NCI-H524 treated with DMSO at 0.1 percent for 48 hours (cell line): ENCODE measurements around the gene TBC1D22A.
"Not testable (repeated sequence)": the region's sequence is repeated elsewhere in the genome, so short reads cannot be mapped to it uniquely, and the experiment has no call there.

Experiments
- DNase-seq: peaks from one replicate; lab custom pipeline; 2025; lab: John Stamatoyannopoulos, UW

TBC1D22A gene

DNA sequence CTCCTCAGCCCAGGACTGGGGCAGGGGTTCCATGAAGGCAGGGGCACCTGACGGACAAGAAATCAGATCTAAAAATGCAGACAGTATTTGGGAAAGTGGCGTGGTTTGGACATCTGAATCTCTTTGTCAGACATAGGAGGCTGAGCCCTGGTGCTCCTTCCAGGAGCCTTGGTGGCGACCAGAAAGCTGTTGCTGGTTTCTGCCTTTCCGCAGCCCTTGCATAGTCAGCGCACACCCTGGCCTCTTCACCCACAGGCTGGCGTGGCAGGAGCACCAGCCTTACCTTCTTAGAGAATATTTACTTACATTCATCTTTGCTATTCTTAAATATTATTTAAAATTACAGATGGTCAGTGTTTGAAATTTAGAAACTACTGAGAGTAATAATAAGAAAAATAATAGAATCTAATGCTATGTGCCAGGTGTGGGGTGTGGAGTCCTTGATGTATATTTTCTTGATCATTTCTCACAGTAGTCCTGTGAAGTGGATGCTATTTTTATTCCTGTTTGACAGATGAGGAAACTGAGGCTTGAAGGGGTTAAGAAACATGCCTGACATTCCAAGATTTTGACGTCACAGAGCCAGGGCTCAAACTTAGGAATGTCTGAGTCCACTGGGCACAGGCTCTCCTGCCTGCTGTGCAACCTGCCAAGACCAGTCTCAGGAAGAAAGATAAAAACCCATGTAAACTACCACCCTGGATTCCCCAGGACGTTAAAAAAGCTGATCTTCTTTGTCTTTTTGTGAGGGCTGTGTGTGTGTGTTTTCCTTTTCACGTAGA, 51.6 kb downstream of the TBC1D22A start:
- DNase-seq: no peak

GRCh38 chr22:46815132-46815531, 52.7 kb downstream of the TBC1D22A start:
- no peak for DNase-seq

GRCh38 chr22:46815559-46815895, 53.1 kb downstream of the TBC1D22A start:
- no peak for DNase-seq

GRCh38 chr22:46815896-46816731, 53.7 kb downstream of the TBC1D22A start:
- DNase-seq: no peak

DNA sequence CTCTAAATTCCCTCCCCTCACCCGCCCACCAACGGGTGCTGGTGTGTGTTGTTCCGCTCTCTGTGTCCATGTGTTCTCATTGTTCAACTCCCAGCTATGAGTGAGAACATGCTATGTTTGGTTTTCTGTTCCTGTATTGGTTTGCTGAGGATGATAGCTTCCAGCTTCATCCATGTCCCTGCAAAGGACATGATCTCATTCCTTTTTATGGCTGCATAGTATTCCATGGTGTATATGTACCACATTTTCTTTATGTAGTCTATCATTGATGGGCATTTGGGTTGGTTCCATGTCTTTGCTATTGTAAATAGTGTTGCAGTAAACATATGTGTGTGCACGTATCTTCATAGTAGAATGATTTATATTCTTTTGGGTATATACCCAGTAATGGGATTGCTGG, 54.9 kb downstream of the TBC1D22A start:
- not testable (repeated sequence) for DNase-seq

- DNase-seq: no peak
These were observed 60.8 kb downstream of the TBC1D22A start for GRCh38 chr22:46823248-46823647.

DNA sequence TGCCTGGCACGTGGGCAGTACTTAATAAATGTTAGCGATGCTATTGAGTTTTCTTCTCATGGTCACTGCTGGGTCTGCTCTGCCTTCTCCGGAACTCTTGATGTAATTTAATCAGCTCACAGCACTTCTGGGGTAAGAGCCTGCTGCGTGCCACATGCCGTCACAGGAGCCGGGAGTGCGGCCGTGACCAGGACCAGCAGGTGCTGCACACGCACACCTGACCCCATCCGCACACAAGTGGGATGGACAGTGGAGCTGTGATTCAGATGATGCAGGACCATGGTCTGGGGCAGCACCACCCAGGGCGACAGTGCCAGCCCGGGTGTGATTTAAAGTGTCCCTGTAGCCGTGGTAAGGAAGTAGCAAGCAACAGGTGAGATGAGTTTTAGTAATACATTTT, 61.2 kb downstream of the TBC1D22A start:
- no peak for DNase-seq

DNA sequence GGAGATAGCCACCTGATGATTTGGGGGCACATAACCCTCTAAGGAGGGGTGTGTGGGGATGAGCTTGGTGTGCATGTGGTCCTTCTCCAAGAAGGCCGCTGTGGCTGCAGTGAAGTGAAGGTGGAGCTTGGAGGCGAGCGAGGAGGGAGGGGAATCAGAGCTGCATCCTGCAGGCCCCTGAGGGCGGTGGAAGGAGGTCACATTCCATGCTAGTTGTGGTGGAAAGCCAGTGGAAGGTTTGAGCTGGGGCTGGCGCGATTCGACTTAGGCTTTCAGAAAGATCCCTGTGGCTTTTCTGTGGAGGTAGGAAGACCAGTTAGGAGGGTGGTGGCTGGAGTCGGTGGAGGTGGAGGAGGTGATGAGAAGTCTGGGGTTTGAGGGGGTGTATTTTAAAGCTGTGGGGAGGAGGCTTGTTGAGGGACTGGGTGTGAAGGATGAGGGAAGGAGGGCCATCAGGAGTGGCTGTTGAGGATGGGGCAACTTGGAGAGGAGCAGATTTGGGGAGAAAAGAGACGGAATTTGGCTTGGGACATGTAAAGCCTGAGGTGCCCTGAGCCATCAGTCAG, 62.0 kb downstream of the TBC1D22A start:
- no peak for DNase-seq

DNA sequence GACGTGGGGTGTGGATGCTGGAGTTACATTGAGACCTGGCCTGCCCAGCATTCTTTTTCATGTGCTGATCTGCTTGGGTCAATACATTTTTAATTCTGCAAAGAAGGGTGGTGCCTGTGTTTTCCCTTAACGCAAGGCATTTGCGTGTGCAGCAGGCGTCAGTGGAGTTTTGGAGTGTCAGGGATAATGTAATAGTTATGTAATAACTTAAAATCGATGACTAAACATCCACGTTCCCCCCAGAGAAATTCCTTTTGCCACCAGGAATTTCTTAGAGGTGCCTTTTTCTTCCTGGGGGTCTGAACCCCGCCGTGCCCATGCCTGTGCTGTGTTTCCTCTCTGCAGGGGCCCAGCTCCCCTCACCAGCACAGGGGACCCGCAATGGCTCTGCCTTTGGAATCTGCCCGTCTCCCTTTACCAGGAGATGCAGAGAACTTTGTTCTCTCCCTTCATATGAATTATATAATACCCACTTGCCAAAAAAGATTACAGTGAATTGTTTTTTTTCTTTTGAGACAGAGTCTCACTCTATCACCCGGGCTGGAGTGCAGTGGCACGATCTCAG, 62.6 kb downstream of the TBC1D22A start:
- no peak for DNase-seq

DNA sequence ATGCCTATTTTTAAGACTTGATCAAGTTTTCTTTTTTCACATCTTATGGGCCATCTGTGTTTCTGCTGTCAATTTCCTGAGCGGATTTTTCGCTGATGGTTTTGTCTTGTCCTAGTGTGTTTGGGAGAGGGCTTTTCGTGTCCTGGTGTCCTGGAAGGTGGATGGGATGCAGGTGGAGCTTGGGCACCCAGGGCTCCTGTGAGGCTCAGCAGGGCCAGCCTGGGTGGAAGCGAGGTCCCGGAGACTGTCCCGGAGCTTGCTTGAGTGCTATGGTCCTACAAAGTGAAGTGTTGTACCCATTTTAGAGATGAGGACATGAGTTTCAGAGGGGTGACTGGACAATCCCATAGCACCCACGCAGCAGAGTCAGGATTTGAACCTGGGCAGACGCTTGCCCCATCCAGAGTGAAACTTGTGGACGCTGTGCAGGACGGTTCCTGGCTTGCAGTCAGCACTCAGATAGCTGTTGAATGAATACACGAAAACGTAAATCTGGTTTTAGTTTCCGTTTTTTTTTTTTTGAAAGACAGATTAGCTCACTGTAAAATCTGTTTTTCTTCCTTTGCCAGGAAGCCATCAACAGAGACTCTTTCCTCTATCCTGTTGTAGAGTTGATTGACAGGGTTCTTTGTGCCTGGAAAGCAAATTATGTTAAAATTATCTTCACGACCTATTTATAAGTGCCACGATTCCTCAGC, 64.1 kb downstream of the TBC1D22A start:
- DNase-seq: no peak

DNA sequence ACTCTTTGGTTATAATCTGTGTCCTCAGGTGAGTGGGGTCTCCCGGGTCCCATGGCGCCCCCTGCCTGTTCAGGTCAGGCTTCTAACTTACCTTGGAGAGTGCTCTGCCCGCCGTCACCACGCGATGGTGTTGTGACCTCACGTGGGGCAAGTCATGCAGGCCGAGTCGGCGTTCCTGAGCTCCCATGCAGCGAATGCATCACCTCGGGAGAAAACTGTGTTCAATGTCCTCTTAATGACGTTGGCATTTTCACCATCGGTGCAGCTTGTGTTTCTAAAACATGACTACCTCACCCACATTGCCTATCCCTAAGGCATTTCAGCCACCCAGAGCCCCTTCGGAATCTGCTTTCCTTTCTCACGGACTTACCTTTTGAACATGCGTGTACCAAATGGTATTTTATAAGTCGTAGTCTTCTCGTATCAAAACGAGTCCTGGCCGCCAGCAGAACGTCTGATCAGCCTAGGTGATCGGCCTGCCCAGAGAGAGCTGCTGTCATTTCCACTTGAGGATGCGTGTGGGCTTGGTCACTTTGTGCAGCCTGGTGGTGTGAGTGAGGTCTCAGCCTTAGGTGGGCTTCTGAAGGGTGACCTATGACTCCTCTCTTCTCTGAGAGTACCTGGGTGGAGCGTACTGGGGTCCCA, 64.8 kb downstream of the TBC1D22A start:
- DNase-seq: no peak

GRCh38 chr22:46827781-46828180, 65.3 kb downstream of the TBC1D22A start:
- DNase-seq: no peak

- no peak for DNase-seq
These were observed 66.0 kb downstream of the TBC1D22A start for GRCh38 chr22:46828323-46828900.

GRCh38 chr22:46829117-46829891, 66.9 kb downstream of the TBC1D22A start:
- DNase-seq: no peak

DNA sequence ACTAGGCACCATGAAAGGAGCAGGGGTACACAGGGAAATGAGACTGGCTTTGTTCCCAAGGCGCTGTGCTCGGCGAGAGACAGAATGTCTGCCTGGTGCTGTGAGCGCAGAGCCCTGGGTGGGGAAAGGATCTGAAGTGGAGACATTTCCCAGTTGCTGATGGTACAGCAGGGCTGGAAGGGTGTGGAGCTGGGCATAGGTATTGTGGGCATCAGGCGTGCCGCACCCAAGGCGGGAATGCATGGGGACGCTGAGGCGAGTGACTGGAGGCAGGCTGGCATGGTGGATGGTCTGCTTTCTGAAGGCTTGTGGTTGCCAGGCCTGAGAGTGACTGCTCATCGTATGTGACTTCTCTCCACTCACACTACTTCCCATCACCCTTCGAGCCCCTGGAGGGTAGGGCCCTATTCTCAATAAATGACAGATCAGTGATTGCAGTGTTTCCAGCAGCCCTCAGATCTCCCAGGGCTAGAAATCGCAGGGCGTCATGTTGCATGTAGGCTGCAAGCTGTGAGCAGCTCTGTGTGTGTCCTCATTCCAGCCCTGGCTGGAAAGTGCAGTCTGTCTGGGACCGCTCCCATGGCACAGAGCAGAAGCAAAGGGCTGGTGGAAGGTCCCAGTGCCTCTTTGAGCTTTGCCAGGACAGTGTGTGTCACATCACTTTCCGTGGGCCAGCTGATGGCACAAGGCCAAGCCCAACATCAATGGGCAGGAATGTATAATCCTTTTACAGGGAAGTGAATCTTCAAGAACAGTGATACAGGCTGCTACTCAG, 67.7 kb downstream of the TBC1D22A start:
- DNase-seq: no peak

GRCh38 chr22:46830841-46831240, 68.4 kb downstream of the TBC1D22A start:
- DNase-seq: no peak

GRCh38 chr22:46833228-46833627, 70.8 kb downstream of the TBC1D22A start:
- DNase-seq: no peak

GRCh38 chr22:46834021-46834737, 71.7 kb downstream of the TBC1D22A start:
- no peak for DNase-seq

GRCh38 chr22:46835288-46835687, 72.8 kb downstream of the TBC1D22A start:
- DNase-seq: no peak
